RPMI7951 (cell line): ENCODE measurements around the gene SH3BP5L. TPM values are rescaled to one million over a fixed set of nuclear protein-coding genes. Genes with fewer than 3 reads are reported as not detected.

Source experiments
- DNase-seq: peaks from one replicate; pipeline ENCODE4 v3.0.0-alpha.2; 2012; ENCODE audit warnings: low read depth
- total RNA-seq: library from RNA; depleted of rRNA; stranded (reverse); fragments of >200 nt; shearing (Covaris generic); gene quantifications from 2 replicates; pipeline ENCODE4 v1.2.3, GENCODE V29; 2014; rRNA removed

The SH3BP5L gene
- 13.3 and 18.6 TPM in 2 replicates for total RNA-seq

- DNase-seq = peak; percentile 93
Measured at GRCh38 chr1:248825909-248826760, at the start of gene SH3BP5L. Gene SH3BP5L, minus strand, starts transcription at chr1:248825915. Its CDS starts 980 bp downstream, at chr1:248824935.

DNA sequence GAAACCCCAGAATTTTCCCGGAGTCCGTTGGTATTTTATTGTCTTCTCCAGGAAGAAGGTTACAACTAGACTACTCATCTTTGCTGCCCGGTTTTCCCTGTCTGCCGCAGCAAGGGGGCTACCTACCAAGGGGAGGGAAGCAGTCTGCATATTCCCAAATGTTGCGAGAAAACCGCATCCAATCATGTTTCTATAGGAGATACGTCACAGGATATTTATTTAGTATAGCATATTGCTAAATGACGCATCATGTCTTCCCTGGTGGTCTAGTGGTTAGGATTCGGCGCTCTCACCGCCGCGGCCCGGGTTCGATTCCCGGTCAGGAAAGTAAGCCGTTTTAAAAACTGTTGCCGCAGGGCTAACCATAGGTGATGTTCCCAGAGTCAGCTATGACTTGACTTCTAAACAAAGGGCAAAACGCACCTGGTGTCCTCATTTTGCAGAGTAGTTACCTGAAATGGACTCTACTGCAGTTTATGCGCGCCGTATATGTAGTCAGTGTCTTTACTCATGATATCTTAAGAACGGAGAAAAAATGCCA is 48.3 kb upstream of the SH3BP5L start:
- no peak for DNase-seq

- peak; percentile 92 for DNase-seq
Measured at GRCh38 chr1:248873409-248873992, 47.8 kb upstream of the SH3BP5L start.

- peak; percentile 65 for DNase-seq
Measured at GRCh38 chr1:248872752-248873408, 47.2 kb upstream of the SH3BP5L start.

DNA sequence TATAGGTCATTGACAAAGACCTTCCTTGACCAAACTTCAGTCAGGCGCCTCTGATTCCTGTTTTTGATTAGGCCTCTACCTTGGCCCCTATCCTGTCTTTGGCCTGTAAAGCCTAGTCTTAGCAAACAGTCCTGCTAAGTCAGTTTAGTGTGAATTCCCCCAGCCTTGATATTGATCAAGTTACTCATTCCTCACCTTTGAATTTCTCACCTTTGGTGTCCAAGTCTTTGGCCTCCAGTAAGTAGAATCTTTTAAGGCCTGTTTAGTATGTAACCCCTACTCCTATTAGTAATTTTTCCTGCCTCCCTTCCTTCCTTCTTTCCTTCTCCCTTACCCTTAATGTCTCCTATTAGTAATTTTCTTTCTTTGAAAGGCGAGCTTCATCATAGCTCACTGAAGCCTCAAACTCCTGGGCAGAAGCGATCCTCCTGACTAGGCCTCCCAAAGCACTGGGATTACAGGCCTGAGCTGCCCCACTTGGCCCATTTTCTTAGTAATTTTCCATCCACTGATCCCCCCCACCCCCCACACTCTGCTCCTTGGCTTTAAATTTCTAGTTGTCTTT is 46.2 kb upstream of the SH3BP5L start:
- DNase-seq = peak; percentile 49

DNA sequence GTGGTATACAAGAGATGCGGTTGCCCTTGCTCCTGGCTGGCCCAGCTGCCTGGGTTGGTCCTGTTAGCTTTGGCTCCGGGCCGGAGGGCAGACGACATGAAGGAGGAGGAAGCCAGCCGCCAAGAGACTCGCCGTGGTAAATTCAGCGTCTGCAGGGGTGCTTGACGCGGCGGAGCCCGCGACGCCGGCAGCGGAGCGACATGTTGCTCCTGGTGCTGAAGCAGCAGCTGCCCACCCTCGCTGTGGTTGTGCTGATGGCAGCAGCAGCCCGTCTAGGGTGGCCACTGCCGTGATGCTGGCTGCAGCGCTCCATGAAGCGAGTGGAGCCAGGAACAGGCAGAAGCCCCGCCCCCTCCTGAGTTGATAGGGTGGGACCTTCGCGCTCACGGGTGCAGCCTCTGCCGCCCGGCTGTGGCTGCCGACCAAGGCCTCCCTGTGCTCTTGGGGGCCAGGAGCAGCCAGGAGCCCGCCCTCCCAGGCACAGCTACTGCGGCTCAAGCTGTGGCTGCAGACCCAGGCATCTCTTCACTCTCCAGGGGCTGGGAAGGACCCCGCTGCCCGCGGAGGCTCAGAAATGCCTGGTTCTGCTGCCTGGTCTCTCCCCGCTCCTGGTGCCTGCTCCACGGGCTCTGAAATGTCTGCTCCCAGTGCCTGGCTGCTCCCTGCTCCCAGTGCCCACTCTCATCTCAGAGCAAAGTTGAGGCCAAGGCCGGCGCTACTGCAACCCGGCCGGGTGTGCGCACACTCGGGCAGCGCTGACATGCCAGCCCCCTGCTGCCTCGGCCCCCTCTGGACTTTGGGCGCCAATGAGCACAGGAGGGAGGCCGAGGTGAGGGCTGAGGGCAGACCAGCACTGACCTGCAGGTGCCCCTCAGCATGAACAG is 37.5 kb upstream of the SH3BP5L start:
- DNase-seq = peak; percentile 84

DNA sequence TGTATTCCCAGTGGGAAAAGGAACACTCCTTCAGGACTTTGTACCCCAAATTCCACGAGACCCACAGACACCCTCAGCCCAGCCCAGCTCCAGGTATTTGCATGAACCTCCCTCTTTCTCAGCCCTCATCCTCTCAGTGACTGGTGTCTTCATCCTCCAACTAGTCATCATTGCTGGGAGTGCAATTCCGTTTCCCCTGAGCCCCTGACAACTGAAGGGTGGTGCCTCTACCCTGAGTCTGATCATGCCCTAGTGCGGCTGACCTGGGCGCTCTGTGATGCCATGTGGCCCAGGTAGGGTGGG is 36.9 kb upstream of the SH3BP5L start:
- DNase-seq = no peak

GRCh38 chr1:248861616-248862015 is 35.9 kb upstream of the SH3BP5L start:
- DNase-seq = no peak

- DNase-seq = no peak
Measured at GRCh38 chr1:248860007-248860406, 34.3 kb upstream of the SH3BP5L start.

DNA sequence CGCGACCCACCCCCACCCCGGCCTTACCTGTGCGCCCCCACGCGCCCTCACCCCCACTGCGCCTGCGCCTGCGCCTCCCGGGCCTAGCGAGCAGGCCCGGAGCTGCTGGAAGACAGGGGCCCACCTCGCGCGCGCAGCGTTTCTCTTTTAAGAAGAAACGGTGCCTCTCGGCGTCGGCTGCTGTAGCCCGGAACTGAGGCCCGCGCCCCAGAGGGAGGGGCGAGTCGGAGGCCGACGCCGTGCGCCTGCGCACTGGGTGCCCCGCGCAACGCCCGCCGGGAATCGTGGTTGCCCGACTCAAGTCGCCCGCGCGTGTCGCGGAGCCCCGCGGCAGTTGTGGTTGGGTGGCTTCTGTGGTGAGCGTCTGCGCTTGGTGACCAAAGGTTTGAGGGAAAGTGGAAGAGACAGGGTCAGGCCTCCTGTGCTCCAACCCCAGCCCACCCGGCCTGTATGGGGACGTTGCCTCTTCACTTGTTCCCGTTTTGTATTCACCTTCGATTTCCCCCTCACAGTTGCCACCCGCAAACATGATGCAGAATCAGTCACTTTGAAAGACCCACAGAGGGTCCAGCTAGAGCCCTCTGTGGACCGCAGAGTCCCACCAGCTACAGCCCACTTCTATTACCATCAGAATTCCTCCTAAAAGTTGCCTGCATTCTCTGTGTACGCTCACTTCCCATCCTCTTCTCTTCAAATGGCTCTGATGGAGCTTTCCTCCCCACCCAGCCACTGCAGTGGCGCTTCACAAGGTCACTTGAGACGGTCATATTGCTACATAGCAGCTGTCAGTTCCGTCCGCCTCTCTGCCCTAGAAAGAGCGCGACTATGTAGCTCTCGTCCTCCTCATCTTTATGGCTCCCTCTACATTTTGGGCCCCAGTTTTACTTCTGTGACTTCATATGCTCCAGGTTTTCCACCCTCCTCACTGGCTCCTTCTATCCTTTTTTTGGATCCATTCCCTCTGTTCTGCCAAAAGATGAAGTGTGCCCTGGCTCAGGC is 33.5 kb upstream of the SH3BP5L start, which contains the start of gene ZNF692:
ZNF692 (minus strand) TSS at position 195 of the 999 bp plus-strand sequence. CDS start 776 bp downstream, outside the sequence.
- DNase-seq = peak; percentile 95

DNA sequence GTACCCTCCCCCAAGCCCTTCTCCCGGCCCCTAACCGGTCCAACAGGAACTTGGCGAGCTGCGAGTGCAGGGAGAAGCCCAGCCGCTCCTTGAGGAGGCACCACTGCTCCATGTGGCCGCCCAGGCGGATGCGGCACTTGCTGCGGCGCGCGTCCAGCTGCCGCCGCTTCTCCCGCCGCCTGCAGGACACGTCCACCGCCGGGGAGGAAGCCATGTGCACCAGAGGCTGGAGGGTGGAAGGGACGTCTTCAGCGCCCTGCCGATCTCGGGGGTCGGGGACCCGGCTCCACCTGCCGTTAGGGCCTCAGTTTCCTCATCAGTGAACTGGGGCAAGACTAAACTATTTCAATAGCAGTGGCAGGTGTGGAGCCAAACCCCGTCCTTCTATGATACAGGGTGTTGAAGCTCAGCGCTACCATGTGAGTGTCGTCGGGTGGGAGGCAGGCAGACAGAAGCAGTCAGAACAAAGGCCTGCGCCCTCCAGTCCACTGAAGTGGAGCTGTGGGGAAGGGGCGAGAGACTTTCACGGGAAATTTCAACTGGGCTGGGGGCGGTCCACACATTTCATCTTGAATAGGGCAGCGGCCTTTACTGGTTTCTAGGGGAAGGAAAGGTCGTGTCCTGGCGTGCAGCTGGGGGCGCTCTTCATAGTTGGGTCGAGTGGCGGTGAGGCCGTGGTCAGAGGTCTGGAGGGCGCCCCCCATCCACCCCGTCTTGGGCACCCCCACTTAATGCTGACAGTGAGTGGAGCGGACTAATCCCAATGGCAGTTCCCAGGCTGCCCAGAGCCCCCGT is 32.6 kb upstream of the SH3BP5L start:
- peak; percentile 71 for DNase-seq

DNA sequence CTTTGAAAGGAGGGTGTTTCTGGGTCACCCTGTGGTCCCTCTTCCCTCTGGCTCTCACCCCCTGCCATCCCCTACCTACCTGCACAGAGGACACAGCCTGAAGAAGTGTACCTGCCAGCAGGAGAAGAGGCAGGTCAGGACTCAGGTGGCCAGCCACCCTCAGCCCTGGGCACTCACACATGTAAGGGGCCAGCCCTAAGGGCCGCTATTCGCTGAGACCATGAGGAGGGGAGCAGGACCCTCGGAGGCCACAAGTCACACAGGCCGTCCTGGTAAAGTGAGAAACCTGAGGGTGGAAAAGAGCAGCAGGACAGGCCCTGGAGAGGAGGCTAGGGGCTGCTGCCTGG is 32.0 kb upstream of the SH3BP5L start:
- no peak for DNase-seq

DNA sequence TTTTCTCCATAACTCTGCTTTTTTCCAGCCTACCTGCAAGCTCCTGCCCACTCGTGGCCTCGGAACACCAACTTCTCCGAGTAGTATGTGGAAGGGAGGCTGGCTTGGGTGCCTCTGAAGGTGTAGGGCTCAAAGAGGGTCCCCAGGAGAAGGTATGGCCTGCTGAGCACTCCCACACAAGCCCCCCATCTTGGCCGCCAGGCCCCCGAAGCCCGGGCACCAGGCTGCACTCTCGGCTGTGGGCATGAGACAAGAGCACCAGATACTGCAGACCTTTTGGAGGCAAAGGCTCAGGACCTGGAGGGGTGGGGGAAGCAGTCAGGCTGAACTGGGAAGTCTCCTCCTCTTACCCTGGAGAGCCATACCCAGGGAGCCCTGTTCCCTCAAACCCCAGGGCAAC is 31.5 kb upstream of the SH3BP5L start:
- DNase-seq = no peak

DNA sequence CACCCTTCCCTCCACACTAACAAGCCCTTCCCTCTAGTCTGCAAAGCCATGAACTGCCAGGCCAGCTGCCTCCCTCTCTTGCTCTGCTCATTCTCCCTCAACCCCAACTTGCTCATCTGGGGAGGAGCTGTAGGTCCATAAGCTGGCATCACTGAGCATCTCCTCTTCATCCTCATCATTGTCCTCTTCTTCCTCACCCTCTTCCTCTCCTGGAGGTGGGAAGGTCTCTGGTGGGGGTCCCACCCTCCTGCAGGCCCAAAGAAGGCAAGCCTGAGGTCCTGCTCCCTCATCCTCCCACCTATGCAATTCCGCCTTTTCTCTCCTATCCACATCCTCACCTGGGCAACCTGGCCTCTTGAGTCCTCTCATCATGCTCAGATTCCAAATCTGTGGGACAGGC is 30.5 kb upstream of the SH3BP5L start:
- DNase-seq = no peak

DNA sequence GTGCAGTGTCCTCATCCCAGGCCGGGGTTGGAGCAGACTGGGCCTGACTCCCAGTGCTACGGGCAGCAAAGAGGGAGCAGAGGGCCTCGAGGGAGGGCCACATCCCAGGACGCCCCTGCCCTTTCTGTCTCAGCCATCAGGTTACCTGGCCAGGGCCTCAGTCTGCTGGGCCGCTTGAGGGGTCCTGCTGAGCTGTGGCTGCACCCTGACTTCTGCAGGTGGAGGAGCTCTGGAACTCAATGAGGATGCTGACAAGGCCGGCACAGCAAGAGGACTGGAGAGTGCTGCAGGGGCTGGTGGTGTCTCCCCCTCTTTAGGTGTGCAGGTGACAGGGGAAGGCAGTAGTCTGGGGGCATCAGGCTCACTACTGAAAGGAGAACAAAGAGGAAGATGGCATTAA is 29.9 kb upstream of the SH3BP5L start:
- no peak for DNase-seq

DNA sequence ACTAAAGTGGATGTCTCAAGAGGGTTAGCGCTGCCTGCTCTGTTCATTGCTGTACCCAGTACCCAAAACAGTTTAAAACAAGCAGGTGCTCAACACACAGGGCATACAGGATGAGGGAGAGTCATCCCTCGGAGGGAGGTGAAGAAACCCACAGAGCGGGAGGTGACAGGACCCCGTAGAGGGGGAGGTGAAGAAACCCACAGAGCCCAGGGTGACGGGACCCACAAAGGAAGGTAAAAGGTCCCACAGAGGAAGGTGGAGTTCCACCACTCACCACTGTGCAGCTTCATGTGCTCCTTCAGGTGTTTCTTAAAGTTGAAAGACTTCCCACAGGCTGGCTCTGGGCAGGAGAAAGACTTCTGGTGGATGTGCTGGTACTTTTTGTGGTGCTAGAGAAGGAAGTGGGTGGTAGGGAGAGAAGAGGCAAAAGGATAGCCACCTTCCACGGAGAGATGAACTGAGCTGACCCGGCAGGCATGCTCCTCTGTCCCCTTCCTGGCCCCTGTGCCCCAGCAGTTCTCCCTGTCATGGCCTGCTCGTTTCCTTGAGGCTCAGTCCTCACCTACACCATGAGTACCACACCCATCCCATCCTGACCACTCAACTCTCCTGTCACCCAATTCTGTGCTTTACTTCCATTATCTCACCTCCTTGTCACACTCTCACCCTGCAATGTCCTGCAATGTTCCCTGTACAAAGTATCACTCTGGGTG is 28.1 kb upstream of the SH3BP5L start:
- no peak for DNase-seq

DNA sequence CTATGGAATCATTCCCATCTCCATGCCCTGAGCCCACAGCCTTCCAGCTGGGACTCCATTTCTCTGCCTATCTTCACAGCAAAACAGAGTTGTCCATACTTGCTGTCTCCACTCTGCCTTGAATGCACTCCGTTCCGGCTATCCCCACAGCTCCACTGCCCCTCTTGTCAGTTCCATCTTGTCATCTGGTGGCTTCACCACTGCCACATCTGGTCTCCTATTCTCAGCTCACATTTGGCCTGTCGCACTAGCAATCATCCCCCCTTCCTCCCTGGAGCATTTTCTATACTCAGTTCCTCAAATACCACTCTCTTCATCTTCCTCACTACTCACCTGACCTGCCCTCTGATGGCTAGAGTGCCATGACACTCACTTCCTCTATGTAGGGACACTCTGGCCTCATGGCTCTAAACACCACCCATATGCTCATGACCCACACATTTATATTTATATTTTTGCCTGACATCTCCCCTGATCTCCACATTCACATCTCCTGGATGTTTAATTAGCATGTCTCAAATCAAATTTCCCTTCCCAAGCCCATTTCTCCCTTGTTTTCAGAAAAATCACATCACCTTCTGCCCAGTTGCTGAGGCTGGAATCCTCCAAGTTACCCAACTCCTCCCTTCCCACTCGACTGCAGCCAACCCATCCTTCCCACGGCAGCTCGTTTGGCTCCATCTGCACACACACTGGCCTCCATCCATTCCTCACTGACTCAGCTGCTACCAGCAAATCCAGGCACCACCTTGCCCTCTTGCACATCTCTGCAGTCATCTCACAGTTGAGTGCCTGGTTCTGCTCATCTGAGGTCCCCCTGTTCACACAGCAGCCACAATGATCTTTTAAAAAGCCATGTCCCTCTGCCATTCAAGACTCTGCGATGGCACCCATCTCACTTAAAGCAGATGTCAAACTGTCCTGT is 27.0 kb upstream of the SH3BP5L start:
- DNase-seq = no peak
